Measurements from ENCODE around the gene KRT78. TPM values are rescaled to one million over a fixed set of nuclear protein-coding genes. Genes with fewer than 3 reads are reported as not detected.
"Not testable (repeated sequence)": the region's sequence is repeated elsewhere in the genome, so short reads cannot be mapped to it uniquely, and the experiment has no call there.

KRT78 gene
- total RNA-seq, 2 experiments from 2014 or later, result not detected

GRCh38 chr12:52860102-52860823 is 11.5 kb upstream of the KRT78 start:
- H3K27me3 Mint-ChIP-seq, result peaks cover 11% of the 10 kb centered on the region
- ChIA-PET CTCF (interaction anchor here (1.3 kb wide), 1 partner anchor 10 kb away, joined by 4 read pairs; no protein-coding TSS in a partner anchor), POLR2A (no interaction called here)
- H3K27ac ChIP-seq (ENCODE audit: low read depth in 1 of 2, low read length in 2 of 2), result no peak overlapping the region
- TF ChIP-seq, protein P1, sequence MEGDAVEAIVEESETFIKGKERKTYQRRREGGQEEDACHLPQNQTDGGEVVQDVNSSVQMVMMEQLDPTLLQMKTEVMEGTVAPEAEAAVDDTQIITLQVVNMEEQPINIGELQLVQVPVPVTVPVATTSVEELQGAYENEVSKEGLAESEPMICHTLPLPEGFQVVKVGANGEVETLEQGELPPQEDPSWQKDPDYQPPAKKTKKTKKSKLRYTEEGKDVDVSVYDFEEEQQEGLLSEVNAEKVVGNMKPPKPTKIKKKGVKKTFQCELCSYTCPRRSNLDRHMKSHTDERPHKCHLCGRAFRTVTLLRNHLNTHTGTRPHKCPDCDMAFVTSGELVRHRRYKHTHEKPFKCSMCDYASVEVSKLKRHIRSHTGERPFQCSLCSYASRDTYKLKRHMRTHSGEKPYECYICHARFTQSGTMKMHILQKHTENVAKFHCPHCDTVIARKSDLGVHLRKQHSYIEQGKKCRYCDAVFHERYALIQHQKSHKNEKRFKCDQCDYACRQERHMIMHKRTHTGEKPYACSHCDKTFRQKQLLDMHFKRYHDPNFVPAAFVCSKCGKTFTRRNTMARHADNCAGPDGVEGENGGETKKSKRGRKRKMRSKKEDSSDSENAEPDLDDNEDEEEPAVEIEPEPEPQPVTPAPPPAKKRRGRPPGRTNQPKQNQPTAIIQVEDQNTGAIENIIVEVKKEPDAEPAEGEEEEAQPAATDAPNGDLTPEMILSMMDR (IDR thresholded peaks at IDR 0.05), result no peak
- H3K36me3 Mint-ChIP-seq (ENCODE audit: low read depth), result no peaks in the 10 kb centered on the region
- no peak overlapping the region for H3K27ac Mint-ChIP-seq
- H3K9me3 ChIP-seq (ENCODE audit: control insufficient read depth in 1 of 2, insufficient read depth in 1 of 2, low read length in 2 of 2), result no peaks in the 10 kb centered on the region
- H3K4me1 Mint-ChIP-seq (ENCODE audit: low read depth), result no peaks in the 10 kb centered on the region
- H3K4me3 ChIP-seq (ENCODE audit: low read length), result no peak overlapping the region
- H3K4me1 ChIP-seq (ENCODE audit: insufficient read depth, low read length), result no peaks in the 10 kb centered on the region
- DNase-seq (no peak), ATAC-seq (ENCODE audit: poor library complexity) (no peak)
- H3K9me3 Mint-ChIP-seq, result no peaks in the 10 kb centered on the region
- intact Hi-C loops (cut with DNase I, micrococcal nuclease), result no loop called here
- no peak overlapping the region for H3K4me3 Mint-ChIP-seq
- H3K27me3 ChIP-seq (ENCODE audit: control insufficient read depth in 1 of 2, insufficient read depth in 2 of 2, low read length in 2 of 2), result no peaks in the 10 kb centered on the region
- no peaks in the 10 kb centered on the region for H3K36me3 ChIP-seq (ENCODE audit: insufficient read depth, low read length)

- Mint-ChIP-seq H3K4me3 (no peak overlapping the region), H3K4me1 (ENCODE audit: low read depth) (no peaks in the 10 kb centered on the region), H3K27ac (no peak overlapping the region), H3K36me3 (ENCODE audit: low read depth) (no peaks in the 10 kb centered on the region), H3K27me3 (peaks cover 15% of the 10 kb centered on the region), H3K9me3 (no peaks in the 10 kb centered on the region)
- CTCF ChIA-PET, result no interaction called here
- intact Hi-C loops (cut with DNase I, micrococcal nuclease), result no loop called here
- H3K9me3 ChIP-seq (ENCODE audit: control insufficient read depth in 1 of 2, insufficient read depth in 1 of 2, low read length in 2 of 2), result no peaks in the 10 kb centered on the region
- no peak overlapping the region for H3K4me3 ChIP-seq (ENCODE audit: low read length)
- ATAC-seq (ENCODE audit: poor library complexity) (no peak), DNase-seq (no peak)
- TF ChIP-seq, protein P1 (IDR thresholded peaks at IDR 0.05), result no peak
- H3K4me1 ChIP-seq (ENCODE audit: insufficient read depth, low read length), result no peaks in the 10 kb centered on the region
- no peaks in the 10 kb centered on the region for H3K27me3 ChIP-seq (ENCODE audit: control insufficient read depth in 1 of 2, insufficient read depth in 2 of 2, low read length in 2 of 2)
- no peaks in the 10 kb centered on the region for H3K36me3 ChIP-seq (ENCODE audit: insufficient read depth, low read length)
- POLR2A ChIA-PET, result no interaction called here
- H3K27ac ChIP-seq (ENCODE audit: low read depth in 1 of 2, low read length in 2 of 2), result no peak overlapping the region
Observed at GRCh38 chr12:52857500-52857899, 8.7 kb upstream of the KRT78 start.

DNA sequence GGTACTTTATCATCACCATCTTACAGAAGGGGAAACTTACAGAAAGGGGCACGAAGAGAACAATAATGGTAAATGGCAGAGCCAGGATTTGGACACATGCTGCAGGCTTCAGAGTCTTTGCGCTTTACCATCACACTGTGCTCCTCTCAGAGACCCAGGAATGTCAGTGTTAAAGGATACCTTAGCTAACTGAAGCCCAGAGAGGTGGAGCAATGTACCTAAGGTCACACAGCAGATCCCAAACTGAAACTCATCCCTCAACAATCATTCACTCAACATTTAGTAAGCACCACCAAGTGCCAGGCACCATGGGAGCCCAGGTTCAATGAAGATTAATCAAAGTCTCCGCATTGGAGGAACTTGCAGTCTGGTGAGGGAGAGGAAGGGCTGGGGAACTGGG is 8.0 kb upstream of the KRT78 start:
- ChIA-PET CTCF (interaction anchor here (0.9 kb wide), 1 partner anchor 9 kb away, joined by 3 read pairs; no protein-coding TSS in a partner anchor), POLR2A (no interaction called here)
- Histone ChIP-seq H3K4me3 (ENCODE audit: low read length) (no peak overlapping the region), H3K9me3 (ENCODE audit: control insufficient read depth in 1 of 2, insufficient read depth in 1 of 2, low read length in 2 of 2) (no peaks in the 10 kb centered on the region), H3K4me1 (ENCODE audit: insufficient read depth, low read length) (no peaks in the 10 kb centered on the region), H3K27ac (ENCODE audit: low read depth in 1 of 2, low read length in 2 of 2) (no peak overlapping the region), H3K27me3 (ENCODE audit: control insufficient read depth in 1 of 2, insufficient read depth in 2 of 2, low read length in 2 of 2) (no peaks in the 10 kb centered on the region), H3K36me3 (ENCODE audit: insufficient read depth, low read length) (no peaks in the 10 kb centered on the region)
- Mint-ChIP-seq H3K4me1 (ENCODE audit: low read depth) (no peaks in the 10 kb centered on the region), H3K36me3 (ENCODE audit: low read depth) (no peaks in the 10 kb centered on the region), H3K27ac (no peak overlapping the region), H3K4me3 (no peak overlapping the region), H3K27me3 (peaks cover 15% of the 10 kb centered on the region), H3K9me3 (no peaks in the 10 kb centered on the region)
- no peak for DNase-seq
- ATAC-seq (ENCODE audit: poor library complexity), result no peak
- intact Hi-C loops (cut with DNase I, micrococcal nuclease), result no loop called here
- TF ChIP-seq, protein P1 (IDR thresholded peaks at IDR 0.05), result no peak

DNA sequence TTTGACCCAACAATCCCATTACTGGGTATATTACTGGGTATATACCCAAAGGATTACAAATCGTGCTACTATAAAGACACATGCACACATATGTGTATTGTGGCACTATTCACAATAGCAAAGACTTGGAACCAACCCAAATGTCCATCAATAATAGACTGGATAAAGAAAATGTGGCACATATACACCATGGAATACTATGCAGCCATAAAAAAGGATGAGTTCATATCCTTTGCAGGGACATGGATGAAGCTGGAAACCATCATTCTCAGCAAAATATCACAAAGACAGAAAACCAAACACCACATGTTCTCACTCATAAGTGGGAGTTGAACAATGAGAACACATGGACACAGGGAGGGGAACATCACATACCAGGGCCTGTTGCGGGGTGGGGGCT is 7.3 kb upstream of the KRT78 start:
- not testable (repeated sequence) for H3K36me3 Mint-ChIP-seq (ENCODE audit: low read depth)

More for the DNA sequence above, 7.3 kb upstream of the KRT78 start:
- H3K4me1 Mint-ChIP-seq (ENCODE audit: low read depth); H3K9me3 ChIP-seq (ENCODE audit: control insufficient read depth in 1 of 2, insufficient read depth in 1 of 2, low read length in 2 of 2); H3K27ac ChIP-seq (ENCODE audit: low read depth in 1 of 2, low read length in 2 of 2); H3K27ac Mint-ChIP-seq; intact Hi-C loops (cut with DNase I, micrococcal nuclease); H3K4me3 Mint-ChIP-seq; CTCF ChIA-PET; ATAC-seq (ENCODE audit: poor library complexity); DNase-seq; H3K9me3 Mint-ChIP-seq; H3K27me3 ChIP-seq (ENCODE audit: control insufficient read depth in 1 of 2, insufficient read depth in 2 of 2, low read length in 2 of 2); H3K4me1 ChIP-seq (ENCODE audit: insufficient read depth, low read length); H3K36me3 ChIP-seq (ENCODE audit: insufficient read depth, low read length); H3K4me3 ChIP-seq (ENCODE audit: low read length); POLR2A ChIA-PET: not testable (repeated sequence)
- peaks cover 15% of the 10 kb centered on the region for H3K27me3 Mint-ChIP-seq

Measured in CD4-positive, alpha-beta T cell (primary cell).